Measurements from ENCODE around the gene DERL3.

DNA sequence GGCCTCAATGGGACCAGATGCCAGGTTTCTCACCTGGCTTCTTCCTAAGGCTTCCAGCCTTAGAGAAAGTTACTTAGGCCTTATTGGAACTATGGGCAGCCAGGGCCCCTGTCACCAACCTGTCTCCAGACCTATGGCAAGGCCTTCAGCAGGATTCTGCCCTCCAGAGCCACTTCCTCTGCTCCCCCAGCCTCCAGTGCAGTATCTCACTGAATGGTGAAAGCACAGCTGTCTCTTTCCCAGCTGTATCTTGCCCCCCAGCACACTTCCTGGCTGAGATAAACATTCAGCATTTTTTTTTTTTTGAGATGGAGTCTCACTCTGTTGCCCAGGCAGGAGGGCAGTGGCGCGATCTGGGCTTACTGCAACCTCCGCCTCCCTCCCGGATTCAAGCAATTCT is 20.4 kb upstream of the DERL3 start:
- TF ChIP-seq CTCF (conservative IDR thresholded peaks at IDR 0.05; ENCODE audit: low read depth, low read length) = no peak
- no peak for TF ChIP-seq EZH2 (IDR thresholded peaks at IDR 0.05; ENCODE audit: borderline replicate concordance, low read depth, low read length, poor library complexity, severe bottlenecking)

Measured in A673 (cell line).